SK-N-SH treated with all-trans-retinoic acid at 6 μM for 48 hours (cell line): Measurements from ENCODE around the gene ANO10.

Source experiments
- CSDC2 ChIP-seq: fragments of 250-450 bp; sonication (Bioruptor Pico); IDR thresholded peaks from 2 replicates; pipeline ENCODE4 v1.5.0; 2020; ENCODE audit warnings: mild to moderate bottlenecking, moderate library complexity
- PATZ1 ChIP-seq: fragments of 250-450 bp; sonication (Bioruptor Pico); IDR thresholded peaks from 2 replicates; pipeline ENCODE4 v1.8.0; 2020; ENCODE audit warnings: mild to moderate bottlenecking, moderate library complexity, borderline replicate concordance
- RARB ChIP-seq: fragments of 250-450 bp; sonication (Bioruptor Pico); IDR thresholded peaks from 2 replicates; pipeline ENCODE4 v1.8.0; 2021; ENCODE audit warnings: mild to moderate bottlenecking, moderate library complexity

- TF ChIP-seq RARB (CRISPR knock-in tag) (no peak), CSDC2 (CRISPR knock-in tag) (no peak), PATZ1 (CRISPR knock-in tag) (no peak)
Measured at GRCh38 chr3:43435706-43436105, 186.1 kb downstream of the ANO10 start.
